GM21619 (cell line): ENCODE measurements around the gene AHI1.
"Not testable (repeated sequence)": the region's sequence is repeated elsewhere in the genome, so short reads cannot be mapped to it uniquely, and the experiment has no call there.

Source experiments
- ATAC-seq: cut with Tn5 transposase; IDR thresholded peaks from one replicate; pipeline ENCODE4 v1.9.1; 2021; ENCODE audit not compliant: unreplicated experiment

Gene AHI1

GRCh38 chr6:135397172-135397952, 100.2 kb downstream of the AHI1 start:
- peak; percentile 48 for ATAC-seq

- no peak for ATAC-seq
Observed at GRCh38 chr6:135395136-135395535, 102.4 kb downstream of the AHI1 start.

- ATAC-seq = no peak
Observed at GRCh38 chr6:135393289-135393688, 104.3 kb downstream of the AHI1 start.

GRCh38 chr6:135390458-135390857, 107.1 kb downstream of the AHI1 start:
- no peak for ATAC-seq

- no peak for ATAC-seq
Observed at GRCh38 chr6:135385299-135385698, 112.2 kb downstream of the AHI1 start.

- no peak for ATAC-seq
Observed at GRCh38 chr6:135383766-135384165, 113.8 kb downstream of the AHI1 start.

- no peak for ATAC-seq
Observed at GRCh38 chr6:135383301-135383700, 114.2 kb downstream of the AHI1 start.

GRCh38 chr6:135382182-135382628, 115.3 kb downstream of the AHI1 start:
- peak; percentile 86 for ATAC-seq

GRCh38 chr6:135380793-135381192, 116.7 kb downstream of the AHI1 start:
- ATAC-seq = no peak

GRCh38 chr6:135379647-135380046, 117.9 kb downstream of the AHI1 start:
- ATAC-seq = no peak

- ATAC-seq = peak; percentile 64
Observed at GRCh38 chr6:135372758-135373157, 124.8 kb downstream of the AHI1 start.

- ATAC-seq = not testable (repeated sequence)
Observed at GRCh38 chr6:135363622-135364021, 133.9 kb downstream of the AHI1 start.

- no peak for ATAC-seq
Observed at GRCh38 chr6:135362124-135362523, 135.4 kb downstream of the AHI1 start.

- no peak for ATAC-seq
Observed at GRCh38 chr6:135360222-135360621, 137.3 kb downstream of the AHI1 start.

- ATAC-seq = no peak
Observed at GRCh38 chr6:135358985-135359384, 138.6 kb downstream of the AHI1 start.

GRCh38 chr6:135358251-135358821, 139.2 kb downstream of the AHI1 start:
- no peak for ATAC-seq

GRCh38 chr6:135354407-135354806, 143.1 kb downstream of the AHI1 start:
- no peak for ATAC-seq

- ATAC-seq = no peak
Observed at GRCh38 chr6:135353113-135353512, 144.4 kb downstream of the AHI1 start.

GRCh38 chr6:135351635-135352034, 145.9 kb downstream of the AHI1 start:
- ATAC-seq = no peak

- ATAC-seq = no peak
Observed at GRCh38 chr6:135347887-135348286, 149.7 kb downstream of the AHI1 start.

- ATAC-seq = no peak
Observed at GRCh38 chr6:135346747-135347146, 150.8 kb downstream of the AHI1 start.

- ATAC-seq = no peak
Observed at GRCh38 chr6:135344526-135344925, 153.0 kb downstream of the AHI1 start.

GRCh38 chr6:135339920-135340319, 157.6 kb downstream of the AHI1 start:
- not testable (repeated sequence) for ATAC-seq
